GM10266 (cell line): Measurements from ENCODE around the gene KCNA3.

Experiments
- DNase-seq: peaks from one replicate; pipeline ENCODE4 v3.0.0; 2012; ENCODE audit errors: extremely low spot score
- CTCF ChIP-seq: IDR thresholded peaks from 2 replicates; pipeline ENCODE4 v1.5.1; 2012; ENCODE audit warnings: mild to moderate bottlenecking, low read depth; ENCODE audit not compliant: control insufficient read depth, insufficient read depth; ENCODE audit errors: missing control alignments

The KCNA3 gene

GRCh38 chr1:110710314-110710713 is 35.6 kb upstream of the KCNA3 start:
- no peak for TF ChIP-seq CTCF
- no peak for DNase-seq

GRCh38 chr1:110708974-110709440 is 34.3 kb upstream of the KCNA3 start:
- DNase-seq, result no peak
- TF ChIP-seq CTCF, result no peak

GRCh38 chr1:110707232-110707631 is 32.5 kb upstream of the KCNA3 start:
- no peak for TF ChIP-seq CTCF
- no peak for DNase-seq

- no peak for TF ChIP-seq CTCF
- DNase-seq, result no peak
Measured at GRCh38 chr1:110706621-110707020, 31.9 kb upstream of the KCNA3 start.

GRCh38 chr1:110702260-110702659 is 27.5 kb upstream of the KCNA3 start:
- DNase-seq, result no peak
- TF ChIP-seq CTCF, result no peak

- no peak for TF ChIP-seq CTCF
- DNase-seq, result no peak
Measured at GRCh38 chr1:110700767-110701166, 26.0 kb upstream of the KCNA3 start.

GRCh38 chr1:110697606-110698005 is 22.9 kb upstream of the KCNA3 start:
- TF ChIP-seq CTCF, result no peak
- DNase-seq, result no peak

GRCh38 chr1:110696818-110697217 is 22.1 kb upstream of the KCNA3 start:
- no peak for DNase-seq
- TF ChIP-seq CTCF, result no peak
